H1 (cell line): ENCODE measurements around the gene KLHDC10. TPM values are rescaled to one million over a fixed set of nuclear protein-coding genes. Genes with fewer than 3 reads are reported as not detected.
A peak's percentile ranks its signal among the peaks of the same experiment; 100 is the strongest.
"Not testable (repeated sequence)": the region's sequence is repeated elsewhere in the genome, so short reads cannot be mapped to it uniquely, and the experiment has no call there.

Experiments used
- CTCF ChIA-PET: fragments of 300-600 bp; sonication (Branson Sonifier 250); formaldehyde crosslinking; loops from one replicate; lab custom pipeline; 2021; ENCODE audit not compliant: partially characterized antibody; lab: Charles Lee
- POLR2A ChIA-PET: fragments of 300-600 bp; sonication (Branson Sonifier 250); formaldehyde crosslinking; loops from one replicate; lab custom pipeline; 2021; ENCODE audit warnings: inconsistent platforms; ENCODE audit not compliant: partially characterized antibody; lab: Charles Lee
- DNase-seq, 2 experiments: peaks; one replicate each; pipeline versions ENCODE4 v3.0.0 to v3.0.0-alpha.2; 2010 to 2022; ENCODE audit warnings: low spot score in 2 of 2, low read depth in 1 of 2, mixed read lengths in 1 of 2
- FAIRE-seq: peaks from 2 replicates; lab custom pipeline; 2011; peaks lifted over from hg19 to GRCh38; lab: Jason Lieb, UNC
- H2AFZ ChIP-seq: 2 replicates; pipeline ENCODE4 v1.8.1; 2012; ENCODE audit warnings: low read length, inconsistent platforms
- H2AK5ac ChIP-seq: 2 replicates; pipeline ENCODE4 v1.6.1; 2013; ENCODE audit warnings: low read depth, low read length
- H2BK120ac ChIP-seq: replicated peaks from 2 replicates; pipeline ENCODE3; 2013; ENCODE audit warnings: low read depth, low read length, inconsistent platforms
- H2BK12ac ChIP-seq: 2 replicates; pipeline ENCODE4 v1.6.1; 2013; ENCODE audit warnings: low read depth, low read length
- H2BK15ac ChIP-seq: 2 replicates; pipeline ENCODE4 v1.6.1; 2013; ENCODE audit warnings: low read length
- H2BK20ac ChIP-seq: 2 replicates; pipeline ENCODE4 v1.6.1; 2013; ENCODE audit warnings: low read length
- H2BK5ac ChIP-seq: 2 replicates; pipeline ENCODE4 v1.6.1; 2013; ENCODE audit warnings: low read depth, low read length
- H3K14ac ChIP-seq: 2 replicates; pipeline ENCODE4 v1.6.1; 2013; ENCODE audit warnings: inconsistent platforms; ENCODE audit not compliant: insufficient read length
- H3K18ac ChIP-seq: 2 replicates; pipeline ENCODE4 v1.6.1; 2013; ENCODE audit warnings: low read length; ENCODE audit errors: extremely low read depth
- H3K23ac ChIP-seq: 2 replicates; pipeline ENCODE4 v1.6.1; 2013; ENCODE audit warnings: inconsistent platforms; ENCODE audit not compliant: insufficient read length
- H3K23me2 ChIP-seq: 2 replicates; pipeline ENCODE4 v1.6.1; 2013; ENCODE audit warnings: low read depth, low read length
- H3K27ac ChIP-seq: 2 replicates; pipeline ENCODE4 v1.6.1; 2011; ENCODE audit warnings: low read depth, low read length, inconsistent platforms
- H3K27me3 ChIP-seq, 4 experiments: replicated peaks in 1 of 4; 1 replicate in 1 of 4; 2 replicates in 3 of 4; pipeline versions ENCODE4 v1.6.1 to v1.8.1; 2011 to 2013; ENCODE audit warnings: low read length in 3 of 4, mild to moderate bottlenecking in 3 of 4, inconsistent platforms in 2 of 4, mixed read lengths in 2 of 4, moderate library complexity in 1 of 4; ENCODE audit not compliant: control insufficient read depth in 3 of 4, insufficient read depth in 3 of 4; ENCODE audit errors: extremely low read depth in 1 of 4
- H3K36me3 ChIP-seq, 4 experiments: 2 replicates each; pipeline versions ENCODE4 v1.6.1 to v1.8.1; 2011 to 2013; ENCODE audit warnings: mild to moderate bottlenecking in 4 of 4, low read length in 3 of 4, moderate library complexity in 2 of 4, control low read depth in 1 of 4, inconsistent platforms in 1 of 4; ENCODE audit not compliant: insufficient read depth in 4 of 4, control insufficient read depth in 2 of 4
- H3K4ac ChIP-seq: replicated peaks from 2 replicates; pipeline ENCODE3; 2013; ENCODE audit warnings: low read length, low read depth, mixed read lengths, inconsistent platforms; ENCODE audit not compliant: insufficient read length
- H3K4me1 ChIP-seq, 4 experiments: replicated peaks in 1 of 4; 1 replicate in 1 of 4; 2 replicates in 3 of 4; pipeline versions ENCODE4 v1.6.1 to v1.8.1; 2011 to 2013; ENCODE audit warnings: low read length in 3 of 4, inconsistent platforms in 2 of 4, mixed read lengths in 1 of 4; ENCODE audit not compliant: insufficient read depth in 4 of 4, control insufficient read depth in 3 of 4
- H3K4me2 ChIP-seq, 2 experiments: 2 replicates each; pipeline versions ENCODE4 v1.6.1 to v1.8.1; 2011 to 2013; ENCODE audit warnings: low read depth in 2 of 2, low read length in 2 of 2, control low read depth in 1 of 2, inconsistent platforms in 1 of 2, mild to moderate bottlenecking in 1 of 2; ENCODE audit not compliant: insufficient read depth in 1 of 2
- H3K4me3 ChIP-seq, 4 experiments: fragments of 200-600, 300-600 bp in 1 of 4; sonication (generic), shearing (Covaris generic), sonication (Bioruptor Twin) in 1 of 4; 2 replicates each; pipeline versions ENCODE4 v1.5.1 to v1.8.1; 2011 to 2016; ENCODE audit warnings: low read length in 4 of 4, low read depth in 3 of 4, control low read depth in 2 of 4, inconsistent platforms in 2 of 4, mild to moderate bottlenecking in 2 of 4, mixed read lengths in 1 of 4, moderate library complexity in 1 of 4; ENCODE audit not compliant: insufficient read depth in 2 of 4; ENCODE audit errors: extremely low read depth in 1 of 4
- H3K56ac ChIP-seq: replicated peaks from 2 replicates; pipeline ENCODE3; 2013; ENCODE audit warnings: low read depth, mild to moderate bottlenecking, mixed read lengths, low read length, inconsistent platforms; ENCODE audit not compliant: insufficient read length
- H3K79me1 ChIP-seq: 2 replicates; pipeline ENCODE4 v1.6.1; 2013; ENCODE audit warnings: low read depth, low read length, control low read depth
- H3K79me2 ChIP-seq, 2 experiments: 2 replicates each; pipeline versions ENCODE4 v1.6.1 to v1.8.1; 2012 to 2013; ENCODE audit warnings: low read length in 2 of 2, mild to moderate bottlenecking in 2 of 2, inconsistent platforms in 1 of 2; ENCODE audit not compliant: insufficient read depth in 2 of 2, control insufficient read depth in 1 of 2
- H3K9ac ChIP-seq, 4 experiments: replicated peaks in 1 of 4; 1 replicate in 1 of 4; 2 replicates in 3 of 4; pipeline versions ENCODE4 v1.6.1 to v1.8.1; 2011 to 2013; ENCODE audit warnings: low read depth in 3 of 4, low read length in 3 of 4, control low read depth in 2 of 4, mild to moderate bottlenecking in 2 of 4, moderate library complexity in 2 of 4, inconsistent platforms in 1 of 4; ENCODE audit errors: extremely low read depth in 1 of 4
- H3K9me3 ChIP-seq, 2 experiments: 2 replicates each; pipeline versions ENCODE4 v1.6.1 to v1.8.1; 2012 to 2013; ENCODE audit warnings: mild to moderate bottlenecking in 2 of 2, moderate library complexity in 2 of 2, control low read depth in 1 of 2, inconsistent platforms in 1 of 2, low read depth in 1 of 2, low read length in 1 of 2, mixed read lengths in 1 of 2; ENCODE audit not compliant: insufficient read depth in 2 of 2
- H4K20me1 ChIP-seq, 2 experiments: replicated peaks in 1 of 2; 2 replicates each; pipeline versions ENCODE3 to v1.8.1; 2011 to 2013; ENCODE audit warnings: inconsistent platforms in 2 of 2, low read length in 2 of 2, mild to moderate bottlenecking in 1 of 2; ENCODE audit not compliant: insufficient read depth in 2 of 2, control insufficient read depth in 1 of 2
- H4K5ac ChIP-seq: 2 replicates; pipeline ENCODE4 v1.6.1; 2013; ENCODE audit warnings: low read length, low read depth, mixed read lengths, inconsistent platforms; ENCODE audit not compliant: insufficient read length
- H4K8ac ChIP-seq: 2 replicates; pipeline ENCODE4 v1.8.0; 2013; ENCODE audit warnings: mild to moderate bottlenecking, moderate library complexity, low read length, inconsistent platforms; ENCODE audit not compliant: insufficient read depth; ENCODE audit errors: extremely low read depth
- H4K91ac ChIP-seq: replicated peaks from 2 replicates; pipeline ENCODE3; 2013; ENCODE audit warnings: low read length, mixed read lengths, inconsistent platforms; ENCODE audit not compliant: insufficient read length
- WGBS, 2 experiments: shearing (Covaris generic) in 1 of 2; methylation state at CpG; one replicate each; pipeline versions ENCODE4 v1.1.6 to v1.1.7; 2013 to 2015; ENCODE audit warnings: low lambda C conversion rate in 2 of 2, mixed read lengths in 2 of 2, inconsistent platforms in 1 of 2, low coverage in 1 of 2, missing lambda C conversion rate in 1 of 2; ENCODE audit not compliant: insufficient replicate concordance in 2 of 2, insufficient coverage in 1 of 2, insufficient read length in 1 of 2; ENCODE audit errors: extremely low coverage in 1 of 2, missing lambda C conversion rate in 1 of 2; 5-methylcytosine and 5-hydroxymethylcytosine counted together
- polyA plus RNA-seq, 7 experiments: library from polyadenylated mRNA; depleted of rRNA in 3 of 7; stranded (reverse) in 5 of 7; unstranded in 2 of 7; fragments of >200 nt in 5 of 7; fragments of 200-250 nt in 2 of 7; gene quantifications; 1 replicate in 5 of 7; 2 replicates in 1 of 7; 4 replicates in 1 of 7; pipeline versions ENCODE4 v1.2.1 to v1.2.3, GENCODE V29; 2011 to 2013; ENCODE audit warnings: missing spikeins in 2 of 7, mixed read lengths in 2 of 7
- total RNA-seq: library from RNA; stranded (reverse); fragmentation: NEBNext Ultra II Directional; extraction: Animal tissue kit (Norgen Biotek cat#: 25700); gene quantifications from 2 replicates; pipeline ENCODE4 v1.2.1, GENCODE V29; 2021

KLHDC10 gene
- total and polyA plus RNA-seq, 2 of the 8 experiments (the other 6 are each of a cell fraction or from before 2014, with no cell fraction given) = 6.6 to 14.5 TPM

DNA sequence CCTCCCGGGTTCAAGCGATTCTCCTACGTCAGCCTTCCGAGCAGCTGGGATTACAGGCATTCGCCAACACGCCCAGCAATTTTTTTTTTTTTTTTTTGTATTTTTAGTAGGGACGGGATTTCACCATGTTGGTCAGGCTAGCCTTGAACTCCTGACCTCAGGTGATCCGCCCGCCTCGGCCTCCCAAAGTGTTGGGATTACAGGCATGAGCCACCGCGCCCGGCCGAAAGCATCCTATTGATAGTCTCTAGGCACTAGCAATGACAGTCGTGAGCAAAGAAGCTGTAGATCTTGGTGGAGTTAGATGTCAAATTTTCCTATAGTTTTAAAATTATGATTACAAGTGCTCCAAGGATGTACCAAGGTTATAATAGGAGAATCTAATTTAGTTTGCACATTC, 18.1 kb upstream of the KLHDC10 start:
- H4K20me1 ChIP-seq, H3K9me3 ChIP-seq, H2AFZ ChIP-seq, H3K14ac ChIP-seq, H3K27me3 ChIP-seq, H3K4me3 ChIP-seq, CTCF ChIA-PET, POLR2A ChIA-PET, H3K23me2 ChIP-seq, H2BK20ac ChIP-seq, H3K4ac ChIP-seq, H3K4me2 ChIP-seq, H3K79me1 ChIP-seq, H2AK5ac ChIP-seq, H2BK5ac ChIP-seq, FAIRE-seq, H3K4me1 ChIP-seq, DNase-seq, H4K91ac ChIP-seq, H3K23ac ChIP-seq, H3K56ac ChIP-seq, H3K9ac ChIP-seq, H2BK12ac ChIP-seq, H4K5ac ChIP-seq, H2BK15ac ChIP-seq, H2BK120ac ChIP-seq, H3K36me3 ChIP-seq, H3K18ac ChIP-seq, H3K27ac ChIP-seq: not testable (repeated sequence)
- Histone ChIP-seq H4K8ac (peak overlapping the region; percentile 25; the same call in 1 of the 2 replicates), H3K79me2 (peaks cover 0 to 15% of the 10 kb centered on the region in 2 experiments; a peak in 2 of 4 replicates)
- WGBS, 2 experiments = 95% methylated on average over 15 of the region's 15 CpGs; no CpG with 5 or more reads in 1 of the 2 experiments

DNA sequence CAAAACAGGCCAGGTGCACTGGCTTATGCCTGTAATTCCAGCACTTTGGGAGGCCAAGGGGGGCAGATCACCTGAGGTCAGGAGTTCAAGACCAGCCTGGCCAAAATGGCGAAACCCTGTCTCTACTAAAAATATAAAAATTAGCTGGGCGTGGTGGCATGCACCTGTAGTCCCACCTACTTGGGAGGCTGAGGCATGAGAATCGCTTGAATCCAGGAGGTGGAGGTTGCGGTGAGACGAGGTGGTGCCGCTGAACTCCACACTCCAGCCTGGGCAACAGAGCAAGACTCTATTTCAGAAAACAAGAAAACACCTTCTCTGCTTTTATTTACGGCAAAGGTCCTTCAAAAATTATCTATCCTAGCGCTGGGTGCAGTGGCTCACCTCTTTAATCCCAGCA, 15.1 kb upstream of the KLHDC10 start:
- H3K9ac ChIP-seq, H4K20me1 ChIP-seq, H3K27me3 ChIP-seq, H3K79me1 ChIP-seq, FAIRE-seq, H3K4me1 ChIP-seq, H2AK5ac ChIP-seq, H2BK12ac ChIP-seq, H3K4me2 ChIP-seq, CTCF ChIA-PET, H2AFZ ChIP-seq, H3K9me3 ChIP-seq, H3K79me2 ChIP-seq, H3K36me3 ChIP-seq, H3K4ac ChIP-seq, POLR2A ChIA-PET, H3K4me3 ChIP-seq, H3K14ac ChIP-seq, DNase-seq, H3K18ac ChIP-seq, H4K91ac ChIP-seq, H2BK15ac ChIP-seq, H2BK120ac ChIP-seq, H4K5ac ChIP-seq, H4K8ac ChIP-seq, H3K23me2 ChIP-seq, H2BK5ac ChIP-seq, H3K56ac ChIP-seq, H2BK20ac ChIP-seq, H3K27ac ChIP-seq, H3K23ac ChIP-seq: not testable (repeated sequence)
- WGBS, 2 experiments = 94% methylated on average over 8 of the region's 8 CpGs; no CpG with 5 or more reads in 1 of the 2 experiments
